K562 (cell line): ENCODE data around the gene DCAF7.

Experiments
- GTF2F1 ChIP-seq: IDR thresholded peaks from 2 replicates; pipeline ENCODE4 v1.6.1; 2011; ENCODE audit warnings: low read depth, low read length, improper control_type of control experiment
- MYNN ChIP-seq, 2 experiments: sonication (generic); formaldehyde crosslinking in 1 of 2; IDR thresholded peaks; 2 replicates each; pipeline versions ENCODE4 v1.5.0 to v1.6.1; 2016 to 2020; ENCODE audit warnings: antibody characterized with exemption in 1 of 2, missing genetic modification reagents in 1 of 2

GRCh38 chr17:63640038-63640437 lies 89.8 kb downstream of the DCAF7 start:
- no peak for TF ChIP-seq GTF2F1
- no peak for TF ChIP-seq MYNN (IDR thresholded peaks at IDR 0.05)
- no peak for TF ChIP-seq MYNN (CRISPR knock-in tag; IDR thresholded peaks at IDR 0.05)
